Right cardiac atrium (tissue), 5 donors: Measurements from ENCODE around the gene ARAP1. TPM values are rescaled to one million over a fixed set of nuclear protein-coding genes. Genes with fewer than 3 reads are reported as not detected.
"Not testable (repeated sequence)": the region's sequence is repeated elsewhere in the genome, so short reads cannot be mapped to it uniquely, and the experiment has no call there.

Experiments used
- ATAC-seq, 2 donors: fragments of 200-7000 bp; cut with Tn5 transposase; one replicate each; pipeline versions ENCODE4 v1.8.0 to v1.9.1; 2020; ENCODE audit warnings: moderate library complexity in 2 of 2, mild to moderate bottlenecking in 1 of 2
- DNase-seq, 3 donors: peaks; one replicate each; pipeline ENCODE4 v3.0.0-alpha.2; 2020
- H3K27ac ChIP-seq: one replicate; pipeline ENCODE4 v1.5.1; 2013; ENCODE audit warnings: mild to moderate bottlenecking, low read length, control low read depth, moderate library complexity
- H3K27me3 ChIP-seq: one replicate; pipeline ENCODE4 v1.6.1; 2013; ENCODE audit not compliant: control insufficient read depth, insufficient read depth
- H3K4me1 ChIP-seq: one replicate; pipeline ENCODE4 v1.6.1; 2013; ENCODE audit warnings: low read length; ENCODE audit not compliant: control insufficient read depth, insufficient read depth
- H3K4me3 ChIP-seq: one replicate; pipeline ENCODE4 v1.5.1; 2013; ENCODE audit warnings: low read length, control low read depth
- H3K9me3 ChIP-seq: one replicate; pipeline ENCODE4 v1.6.1; 2013; ENCODE audit warnings: low read length; ENCODE audit not compliant: control insufficient read depth
- WGBS: extraction: QIAGEN DNeasy Blood & Tissue Kit; methylation state at CpG from one replicate; pipeline ENCODE4 v1.1.7; 2013; 5-methylcytosine and 5-hydroxymethylcytosine counted together
- intact Hi-C, 4 donors: fragments of 100-400 bp; cut with DNase I; formaldehyde crosslinking; loops; one replicate each; pipeline versions ENCODE4 v1.11.0 to v1.14.0; 2022 to 2023
- long read RNA-seq, 4 donors: library from polyadenylated mRNA; unstranded; transcript quantifications; one replicate each; pipeline ENCODE4 v2.0.0, GENCODE V29; 2020 to 2021
- polyA plus RNA-seq: library from polyadenylated mRNA; stranded (reverse); fragments of 200-250 nt; gene quantifications from one replicate; pipeline ENCODE4 v1.2.3, GENCODE V29; 2013
- total RNA-seq, 4 donors: library from RNA; stranded (reverse); fragmentation: NEBNext Ultra II Directional; extraction: Animal tissue kit (Norgen Biotek cat#: 25700); gene quantifications; one replicate each; pipeline ENCODE4 v1.2.1, GENCODE V29; 2021
- donor health status: healthy with polysubstance abuse.
- donor health status: DM: no; HTN: yes; CAD: no.
- donor health status: DM: no; HTN: no; CAD: no.
- donor health status: DM: no; HTN: yes; CAD: no; lungs with severe emphysema.
- donor health status: DM: yes; HTN: yes; CAD: no.

ARAP1 gene
- total RNA-seq (10 to 100 TPM; 51.8 to 62.5 (median 59.5) TPM), polyA plus RNA-seq (41.2 TPM)
- long read RNA-seq, donor 1, full-length matches to known transcripts, result 36 of 147 reads
- long read RNA-seq, donor 1, partial matches to known transcripts, result 74 of 147 reads
- long read RNA-seq, donor 1, other reads (novel, unspliced or antisense), result 37 of 147 reads
- long read RNA-seq, donor 2, full-length matches to known transcripts, result 40 of 148 reads
- long read RNA-seq, donor 2, partial matches to known transcripts, result 63 of 148 reads
- long read RNA-seq, donor 2, other reads (novel, unspliced or antisense), result 45 of 148 reads
- long read RNA-seq, donor 3, full-length matches to known transcripts, result 70 of 255 reads
- long read RNA-seq, donor 3, partial matches to known transcripts, result 130 of 255 reads
- long read RNA-seq, donor 3, other reads (novel, unspliced or antisense), result 55 of 255 reads
- long read RNA-seq, donor 4, full-length matches to known transcripts, result 34 of 94 reads
- long read RNA-seq, donor 4, partial matches to known transcripts, result 30 of 94 reads
- long read RNA-seq, donor 4, other reads (novel, unspliced or antisense), result 30 of 94 reads

DNA sequence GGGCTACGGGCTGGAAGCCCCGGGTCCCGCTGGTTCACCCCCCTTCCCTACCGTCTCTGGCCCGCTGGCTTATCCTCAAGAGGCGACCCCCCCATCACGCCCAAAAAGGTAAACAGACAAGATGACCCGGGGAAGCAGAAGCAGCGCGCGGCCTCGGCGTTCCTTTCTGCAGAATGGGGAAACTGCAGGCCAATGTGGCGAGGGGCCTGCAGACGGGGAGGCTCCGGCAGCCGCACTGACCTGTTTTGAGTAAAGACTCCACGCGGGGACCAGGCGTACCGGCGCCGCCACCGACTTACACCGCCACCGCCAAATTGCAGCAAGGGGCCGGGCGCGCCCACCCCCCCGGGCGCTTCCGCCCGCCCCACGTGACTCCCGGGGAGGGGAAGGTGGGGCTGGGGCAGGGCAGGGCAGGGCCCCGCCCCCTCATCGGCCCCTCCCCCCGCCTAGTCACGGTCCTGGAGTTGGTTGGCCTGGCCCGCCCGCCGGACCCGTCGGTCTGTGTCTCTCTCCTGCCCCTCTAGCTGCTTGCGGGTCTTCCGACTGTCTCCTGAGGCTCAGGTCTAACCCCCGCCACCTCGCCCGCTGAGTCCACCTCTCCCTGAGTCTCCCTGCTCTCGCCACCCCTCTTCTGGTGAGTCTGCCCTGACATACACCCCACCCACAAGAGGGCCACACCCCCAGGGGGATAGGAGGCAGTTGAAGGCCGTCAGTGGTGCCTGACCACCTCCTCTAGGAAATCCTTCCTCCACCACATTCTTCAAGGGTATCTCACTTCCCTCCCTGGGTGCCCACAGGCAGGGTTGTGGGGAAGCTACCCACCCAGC lies at the start of gene ARAP1:
TSS of gene ARAP1 (minus strand) at position 321 of the 827 bp plus-strand sequence. CDS start 25,280 bp downstream, outside the sequence.
- Histone ChIP-seq H3K4me3 (peak within 1 kb of the TSS; percentile 40), H3K9me3 (no peaks in the 10 kb centered on the region), H3K27me3 (no peaks in the 10 kb centered on the region), H3K27ac (no peak within 1 kb of the TSS), H3K4me1 (no peaks in the 10 kb centered on the region)
- WGBS, result 1% methylated on average over 51 of the region's 51 CpGs
- peak; percentile 91 to 92 for ATAC-seq
- peak; percentile 75 to 92 (median 91) for DNase-seq
- intact Hi-C loops, result no loop called here

DNA sequence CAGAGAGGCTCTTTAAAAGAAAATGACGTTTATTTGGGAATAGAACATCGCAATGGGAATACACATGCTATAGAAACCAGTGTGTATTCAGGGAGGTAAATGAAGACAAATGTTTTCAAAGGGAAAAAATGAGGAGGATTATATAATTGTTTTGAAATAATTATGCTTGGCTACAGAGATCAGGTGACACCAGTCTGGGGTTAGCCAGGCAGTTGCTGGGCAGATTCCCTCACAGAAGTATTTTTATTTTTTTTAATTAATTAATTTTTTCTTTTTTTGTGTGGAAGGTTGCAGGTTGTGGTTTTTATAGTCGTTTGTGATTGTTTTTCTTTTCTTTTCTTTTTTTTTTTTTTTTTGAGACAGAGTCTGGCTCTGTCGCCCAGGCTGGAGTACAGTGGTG lies 47.2 kb upstream of the ARAP1 start:
- ATAC-seq, result no peak
- Histone ChIP-seq H3K27me3 (no peaks in the 10 kb centered on the region), H3K9me3 (no peaks in the 10 kb centered on the region), H3K4me1 (peaks cover 2% of the 10 kb centered on the region), H3K4me3 (no peak overlapping the region), H3K27ac (no peak overlapping the region)
- WGBS, result 72% methylated on average over 4 of the region's 4 CpGs
- DNase-seq, result no peak
- intact Hi-C loops, result no loop called here

DNA sequence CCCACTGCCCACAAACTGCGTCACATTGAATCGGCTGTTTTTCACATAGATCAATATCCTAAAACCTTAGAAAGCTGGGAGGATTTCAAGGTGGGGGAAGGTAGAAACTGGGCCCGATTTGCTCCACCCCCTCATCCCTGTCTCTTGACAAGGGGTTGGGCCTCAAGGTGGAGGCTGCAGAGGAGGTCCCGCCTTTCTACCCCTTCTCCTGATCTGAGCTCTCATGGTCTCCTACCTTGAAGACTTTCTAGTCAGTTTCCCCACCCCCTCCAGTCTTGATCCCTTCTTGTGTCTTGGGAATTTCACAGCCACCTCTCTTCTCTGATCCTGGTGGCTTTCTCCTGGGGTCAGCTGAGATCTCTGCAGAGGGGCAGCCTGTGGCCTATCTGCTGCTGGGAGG lies 46.2 kb upstream of the ARAP1 start:
- H3K27ac ChIP-seq, result no peak overlapping the region
- H3K4me3 ChIP-seq, result no peak overlapping the region
- DNase-seq (no peak), ATAC-seq (no peak)
- intact Hi-C loops, result no loop called here
- no peaks in the 10 kb centered on the region for H3K27me3 ChIP-seq
- H3K4me1 ChIP-seq, result peaks cover 3% of the 10 kb centered on the region
- H3K9me3 ChIP-seq, result no peaks in the 10 kb centered on the region
- WGBS, result 75% methylated on average over 4 of the region's 4 CpGs

DNA sequence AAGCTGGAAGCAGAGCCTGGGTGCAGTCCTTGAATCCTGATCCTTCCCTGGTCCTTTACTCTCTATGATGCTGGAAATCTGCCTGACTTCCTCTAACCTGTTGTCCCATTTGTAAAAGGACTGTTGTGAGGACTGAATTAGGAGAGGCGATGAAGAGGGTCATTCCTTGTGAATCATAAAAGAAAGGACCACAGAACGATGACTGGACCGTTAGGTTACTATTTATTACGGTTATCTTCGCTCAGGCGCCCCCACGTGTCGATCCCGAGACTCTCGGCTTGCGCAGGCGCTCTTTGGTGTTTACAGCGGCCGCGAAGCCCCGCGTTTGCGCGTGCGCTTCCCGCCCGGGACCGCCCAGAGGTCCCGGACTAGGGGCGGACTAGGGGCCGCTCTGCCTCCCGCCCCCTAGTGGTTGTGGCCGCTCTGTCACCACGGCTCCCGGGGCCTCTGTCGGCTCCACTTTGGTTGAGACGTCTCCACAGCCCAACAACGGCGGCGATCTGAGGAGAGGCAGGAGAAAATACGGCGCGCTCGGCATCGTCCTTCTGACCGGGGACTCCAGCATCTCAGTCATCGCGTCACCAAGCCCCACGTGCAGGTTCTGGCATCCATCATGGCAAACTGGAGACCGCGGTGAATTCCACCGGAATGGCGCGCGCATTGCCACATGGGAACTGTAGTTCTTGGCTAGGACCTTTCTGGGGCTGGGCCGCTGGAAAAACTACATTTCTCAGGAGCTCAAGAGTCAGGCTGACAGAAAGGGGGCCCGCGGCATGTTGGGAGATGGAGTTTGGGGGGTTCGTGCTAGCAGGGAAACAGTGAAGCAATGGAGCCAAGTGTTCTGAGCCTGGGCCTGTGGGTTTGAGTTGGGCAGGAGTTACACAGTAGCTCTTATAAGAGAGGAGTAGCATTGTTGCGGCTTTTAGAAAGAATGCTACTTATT lies 41.5 kb upstream of the ARAP1 start, which contains the start of gene STARD10:
TSS of gene STARD10 (minus strand) at position 623 of the 943 bp plus-strand sequence. CDS start 12,866 bp downstream, outside the sequence.
- Histone ChIP-seq H3K4me3 (peak within 1 kb of the TSS; percentile 61), H3K27ac (peak within 1 kb of the TSS; percentile 95), H3K4me1 (peaks cover 6% of the 10 kb centered on the region), H3K27me3 (no peaks in the 10 kb centered on the region), H3K9me3 (no peaks in the 10 kb centered on the region)
- WGBS, result 1% methylated on average over 55 of the region's 55 CpGs
- ATAC-seq (peak; percentile 97), DNase-seq (peak; percentile 96 to 99 (median 98))
- intact Hi-C loops, result loop anchor here in 3 of 4 donors (2.0 to 5.0 kb wide), 2 partner anchors 66 to 69 kb away; no protein-coding TSS in a partner anchor

- no peak overlapping the region for H3K4me3 ChIP-seq
- WGBS, result 82% methylated on average over 2 of the region's 2 CpGs
- ATAC-seq (no peak), DNase-seq (no peak)
- peaks cover 6% of the 10 kb centered on the region for H3K4me1 ChIP-seq
- intact Hi-C loops, result loop anchor here in 3 of 4 donors (2.0 to 5.0 kb wide), 2 partner anchors 66 to 68 kb away; no protein-coding TSS in a partner anchor
- H3K27ac ChIP-seq, result peak overlapping the region; percentile 49
- H3K27me3 ChIP-seq, result no peaks in the 10 kb centered on the region
- H3K9me3 ChIP-seq, result no peaks in the 10 kb centered on the region
Measured at GRCh38 chr11:72793076-72793424, 40.8 kb upstream of the ARAP1 start.

DNA sequence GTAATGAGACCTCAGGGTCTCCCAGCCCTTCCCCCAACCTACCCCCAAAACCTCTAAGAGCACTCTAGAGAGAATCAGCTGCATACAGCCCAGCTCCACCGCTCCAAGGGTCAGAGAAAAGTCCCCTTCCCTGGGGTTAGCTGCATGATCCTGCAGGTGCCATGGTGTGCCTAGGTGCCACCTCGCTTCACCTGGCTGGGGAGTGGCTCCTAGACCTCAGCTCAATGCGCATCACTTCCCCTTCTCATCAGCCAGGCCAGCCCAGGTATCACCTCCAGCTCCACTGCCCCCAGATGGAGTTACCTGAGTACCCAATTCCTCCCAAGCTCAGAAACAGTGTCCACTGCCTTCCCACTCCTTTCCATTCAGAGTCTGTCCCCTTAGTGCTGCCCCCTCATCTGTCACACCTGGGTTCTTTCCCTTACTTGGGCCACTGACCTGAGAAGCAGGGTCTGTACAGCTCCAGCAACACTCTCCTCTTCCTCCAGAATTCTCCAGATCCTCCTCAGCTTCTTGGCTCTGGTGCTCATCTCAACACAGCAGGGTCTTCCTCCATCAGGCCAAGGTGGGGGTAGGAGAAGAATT lies 40.3 kb upstream of the ARAP1 start:
- Histone ChIP-seq H3K9me3 (no peaks in the 10 kb centered on the region), H3K4me1 (peaks cover 6% of the 10 kb centered on the region), H3K4me3 (no peak overlapping the region), H3K27me3 (no peaks in the 10 kb centered on the region), H3K27ac (peak overlapping the region; percentile 29)
- intact Hi-C loops, result loop anchor here in 3 of 4 donors (2.0 to 5.0 kb wide), 2 partner anchors 65 to 68 kb away; no protein-coding TSS in a partner anchor
- WGBS, result 97% methylated on average over 3 of the region's 3 CpGs
- DNase-seq (no peak), ATAC-seq (no peak)

DNA sequence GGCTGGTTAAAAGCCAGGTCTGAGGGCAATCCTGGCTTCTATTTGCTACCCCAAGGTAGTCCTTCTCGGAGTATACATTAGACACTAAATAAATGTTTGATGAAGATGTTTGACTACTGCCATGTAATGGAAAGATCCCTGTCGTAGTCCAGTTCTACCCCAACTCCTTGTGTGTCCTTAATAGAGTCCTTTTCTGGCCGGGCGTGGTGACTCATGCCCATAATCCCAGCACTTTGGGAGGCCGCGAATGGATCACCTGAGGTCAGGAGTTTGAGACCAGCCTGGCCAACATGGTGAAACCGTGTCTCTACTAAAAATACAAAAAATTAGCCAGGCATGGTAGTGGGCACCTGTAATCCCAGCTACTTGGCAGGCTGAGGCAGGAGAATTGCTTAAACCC lies 39.0 kb upstream of the ARAP1 start:
- H3K27me3 ChIP-seq, H3K4me3 ChIP-seq, H3K27ac ChIP-seq, DNase-seq, ATAC-seq, H3K9me3 ChIP-seq, H3K4me1 ChIP-seq: not testable (repeated sequence)
- WGBS, result 91% methylated on average over 7 of the region's 7 CpGs
- intact Hi-C loops, result loop anchor here in 2 of 4 donors (5.0 kb wide), 1 partner anchor 64 kb away; no protein-coding TSS in a partner anchor

GRCh38 chr11:72789493-72790131 lies 37.4 kb upstream of the ARAP1 start:
- Histone ChIP-seq H3K4me1 (peaks cover 6% of the 10 kb centered on the region), H3K27me3 (no peaks in the 10 kb centered on the region), H3K27ac (peak overlapping the region; percentile 56), H3K4me3 (no peak overlapping the region), H3K9me3 (no peaks in the 10 kb centered on the region)
- peak in 2 of 3 donors; percentile 63 to 65 for DNase-seq
- peak in 1 of 2 donors; percentile 3 for ATAC-seq
- 40% methylated on average over 10 of the region's 10 CpGs for WGBS
- intact Hi-C loops, result loop anchor here in 2 of 4 donors (5.0 kb wide), 1 partner anchor 62 kb away; no protein-coding TSS in a partner anchor

GRCh38 chr11:72788241-72788640 lies 36.0 kb upstream of the ARAP1 start:
- Histone ChIP-seq H3K9me3 (no peaks in the 10 kb centered on the region), H3K27ac (no peak overlapping the region), H3K4me1 (peaks cover 3% of the 10 kb centered on the region), H3K4me3 (no peak overlapping the region), H3K27me3 (no peaks in the 10 kb centered on the region)
- ATAC-seq (no peak), DNase-seq (no peak)
- WGBS, result 72% methylated on average over 7 of the region's 7 CpGs
- intact Hi-C loops, result no loop called here
